GM21515 (cell line): Measurements from ENCODE around the gene EDEM1.

Experiments used
- ATAC-seq: cut with Tn5 transposase; IDR thresholded peaks from one replicate; pipeline ENCODE4 v1.9.1; 2021; ENCODE audit not compliant: unreplicated experiment

EDEM1 gene

GRCh38 chr3:5197470-5198312 is 10.2 kb downstream of the EDEM1 start:
- ATAC-seq, result peak; percentile 69

GRCh38 chr3:5198313-5198677 is 10.8 kb downstream of the EDEM1 start:
- no peak for ATAC-seq

GRCh38 chr3:5198986-5199731 is 11.7 kb downstream of the EDEM1 start:
- ATAC-seq, result peak; percentile 37

GRCh38 chr3:5201536-5201935 is 14.0 kb downstream of the EDEM1 start:
- ATAC-seq, result no peak

DNA sequence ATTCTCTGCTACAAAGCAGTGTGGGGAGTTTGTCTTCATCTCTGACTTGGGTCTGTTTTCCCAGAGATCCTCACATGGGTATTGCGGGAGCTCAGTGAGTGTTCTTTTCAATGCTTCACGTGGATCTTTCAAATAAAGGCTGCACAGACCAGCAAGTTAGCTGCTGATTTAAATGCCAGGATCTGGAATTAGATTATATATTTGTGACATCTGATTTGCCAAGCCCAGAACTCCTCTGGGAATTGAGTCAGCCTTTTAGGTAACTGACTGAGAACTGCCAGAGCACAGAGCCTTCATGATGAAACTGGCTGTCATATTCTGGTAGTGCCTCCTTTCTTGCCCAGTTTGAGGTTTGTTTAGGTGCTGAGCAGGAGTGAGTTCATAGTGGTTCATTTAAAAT is 14.7 kb downstream of the EDEM1 start:
- ATAC-seq, result no peak

DNA sequence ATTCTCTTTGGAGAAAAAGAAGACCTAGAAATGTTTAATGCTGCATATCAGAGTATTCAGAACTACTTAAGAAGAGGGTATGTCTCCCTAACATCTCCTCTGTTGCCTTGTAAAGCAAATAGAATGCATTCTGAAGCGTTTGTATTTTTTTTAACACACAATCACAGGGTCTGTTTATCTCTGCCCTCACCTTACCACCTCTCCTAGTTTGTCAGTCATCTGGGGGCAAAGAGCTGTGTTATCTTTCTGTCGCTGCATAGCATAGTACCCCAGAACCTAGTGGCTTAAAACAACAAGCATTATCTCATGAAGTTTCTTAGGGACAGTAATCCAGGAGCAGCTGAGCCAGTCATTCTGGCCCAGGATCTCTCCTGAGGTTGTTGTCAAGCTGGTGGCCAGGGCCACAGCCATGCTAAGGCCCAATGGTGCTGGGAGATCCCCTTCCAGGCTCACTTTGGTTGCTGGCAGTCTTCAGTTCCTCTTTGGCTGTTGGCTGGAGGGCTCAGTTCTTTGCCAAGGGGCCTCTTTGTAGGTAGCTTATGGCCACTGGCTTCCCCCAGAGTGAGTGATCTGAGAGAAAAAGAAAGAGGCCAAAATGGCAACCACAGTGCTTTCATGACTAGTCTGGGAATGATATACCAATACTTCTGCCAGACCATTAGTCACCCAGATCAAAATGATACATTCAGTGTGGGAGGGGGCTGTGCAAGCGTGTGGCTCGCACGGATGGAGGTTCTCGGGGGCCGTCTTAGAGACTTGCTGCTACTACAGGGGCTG is 17.8 kb downstream of the EDEM1 start:
- ATAC-seq, result peak; percentile 97

DNA sequence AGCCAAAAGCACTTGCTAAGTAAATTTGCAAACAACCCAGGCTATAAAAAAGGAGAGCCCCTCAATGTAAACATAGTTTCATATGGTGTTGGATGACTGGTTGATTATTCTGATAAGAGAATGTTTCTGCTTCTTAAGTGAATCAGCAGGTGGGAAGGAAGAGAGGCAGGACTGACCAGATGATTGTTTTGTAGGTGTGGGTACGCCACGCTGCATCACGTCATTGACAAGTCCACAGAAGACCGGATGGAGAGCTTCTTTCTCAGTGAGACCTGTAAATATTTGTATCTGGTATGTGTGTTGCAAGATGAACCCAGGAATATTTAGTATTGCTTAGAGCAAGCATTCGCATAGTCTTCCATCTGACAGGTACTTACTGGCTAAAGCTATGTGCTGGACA is 23.4 kb downstream of the EDEM1 start:
- ATAC-seq, result no peak

DNA sequence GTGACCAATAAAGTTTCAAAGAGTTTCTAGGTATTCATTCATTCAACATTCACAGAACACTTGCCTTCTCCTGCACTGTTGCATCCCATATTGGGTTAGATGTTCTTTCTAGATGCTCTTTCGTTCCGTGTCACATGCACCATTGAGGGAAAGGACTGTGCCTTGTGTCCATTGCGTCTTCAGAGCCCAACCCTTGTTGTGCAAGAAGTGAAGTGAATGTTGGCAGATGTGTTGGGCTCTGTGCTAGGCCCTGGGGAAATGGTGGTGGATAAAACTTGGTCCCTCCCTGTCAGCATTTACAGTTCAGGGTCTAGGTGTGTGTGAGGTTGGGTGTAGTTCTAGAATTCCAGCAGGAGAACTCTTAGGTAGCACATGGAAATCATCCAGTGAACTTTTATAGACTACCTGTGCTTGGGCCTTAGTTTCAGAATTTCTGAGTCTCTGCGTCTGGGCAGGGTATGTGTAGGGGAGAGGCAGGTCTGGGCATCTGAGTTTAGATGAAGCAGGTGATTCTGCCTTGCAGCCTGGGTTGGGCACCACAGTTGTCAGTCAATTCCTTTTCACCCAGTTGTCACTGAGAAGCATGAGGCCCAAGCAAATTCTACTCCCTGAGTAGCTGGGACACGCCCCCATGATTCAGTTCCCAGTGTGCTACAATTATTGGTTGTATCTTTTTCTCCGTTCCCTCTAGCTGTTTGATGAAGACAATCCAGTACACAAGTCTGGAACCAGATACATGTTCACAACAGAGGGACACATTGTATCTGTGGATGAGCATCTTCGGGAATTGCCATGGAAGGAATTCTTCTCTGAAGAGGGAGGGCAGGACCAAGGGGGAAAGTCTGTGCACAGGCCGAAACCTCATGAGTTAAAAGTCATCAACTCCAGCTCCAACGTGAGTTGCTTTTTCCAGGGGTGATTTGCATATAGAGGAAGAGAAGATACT is 25.4 kb downstream of the EDEM1 start:
- no peak for ATAC-seq

DNA sequence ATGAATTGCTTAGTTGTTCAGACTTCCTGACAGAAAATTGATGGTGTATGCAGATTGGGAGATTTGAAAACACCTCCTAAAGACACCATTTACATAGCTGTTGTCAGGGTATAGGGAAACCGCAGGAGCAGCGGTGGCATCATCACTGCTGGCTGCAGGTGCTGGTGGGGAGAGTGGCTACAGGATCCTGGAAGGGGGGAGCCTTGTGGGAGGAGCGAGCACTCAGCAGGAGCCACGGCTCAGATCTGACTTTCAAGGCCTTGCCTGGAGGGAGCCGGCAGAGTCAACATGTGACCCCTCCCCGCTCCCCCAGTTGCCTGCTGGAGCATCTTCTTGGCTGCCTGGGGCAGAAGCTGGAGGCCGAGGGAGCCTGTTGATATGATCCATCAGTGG is 26.1 kb downstream of the EDEM1 start:
- ATAC-seq, result no peak

DNA sequence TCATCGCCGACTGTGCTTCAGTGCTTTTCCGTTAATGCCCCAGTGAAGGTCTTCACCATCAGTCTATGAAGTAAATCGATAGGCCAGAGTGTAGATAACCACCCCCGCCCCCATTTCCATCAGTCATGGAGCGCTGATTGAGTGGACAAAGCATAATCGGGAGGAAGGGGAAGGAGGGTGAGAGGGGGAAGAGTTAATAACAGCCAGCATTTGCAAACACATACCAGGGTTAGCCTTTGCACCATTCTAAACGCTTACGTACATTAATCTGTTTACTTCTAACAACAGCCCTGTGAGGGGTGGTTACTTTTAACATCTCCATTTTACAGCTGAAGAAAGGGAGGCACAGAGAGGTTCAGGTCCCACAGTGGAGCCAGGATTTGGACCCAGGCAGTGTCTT is 26.8 kb downstream of the EDEM1 start:
- ATAC-seq, result no peak

DNA sequence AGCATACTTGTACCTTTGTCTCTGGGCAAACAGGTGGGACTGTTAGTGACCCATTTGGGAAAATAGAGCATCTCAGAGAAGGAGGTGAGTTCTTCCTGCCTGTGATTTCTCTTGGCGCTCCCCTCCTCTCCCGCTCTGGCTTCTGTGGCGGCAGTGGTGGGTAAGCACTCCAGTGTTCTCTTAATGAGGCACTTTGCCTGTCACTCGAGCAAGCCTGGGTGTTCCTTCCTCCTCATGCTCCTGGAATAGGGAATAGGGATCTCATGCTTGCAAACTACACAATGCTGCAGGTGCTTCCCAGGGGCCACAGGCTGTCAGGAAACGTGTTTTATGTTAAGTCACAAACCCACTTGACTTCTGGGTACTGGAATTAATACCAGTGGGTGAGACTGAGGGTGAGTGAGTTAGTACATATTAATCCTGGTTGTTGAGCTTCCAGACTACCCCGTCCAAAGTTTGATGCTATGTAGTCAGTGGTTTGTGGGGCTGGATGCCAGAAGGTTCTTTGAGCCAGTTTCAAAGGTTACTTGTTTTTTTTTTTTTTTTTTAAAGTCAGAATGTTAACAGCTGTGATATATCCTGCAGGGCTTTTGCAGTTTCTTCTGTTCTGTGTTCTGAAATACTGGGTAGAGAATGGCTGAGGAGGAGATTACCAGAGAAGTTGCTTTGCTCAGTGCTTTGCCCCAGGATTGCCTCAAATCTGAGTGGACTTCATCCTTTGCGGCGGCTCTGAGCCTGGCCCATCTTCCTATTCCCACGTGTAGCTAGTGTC is 30.5 kb downstream of the EDEM1 start:
- no peak for ATAC-seq

DNA sequence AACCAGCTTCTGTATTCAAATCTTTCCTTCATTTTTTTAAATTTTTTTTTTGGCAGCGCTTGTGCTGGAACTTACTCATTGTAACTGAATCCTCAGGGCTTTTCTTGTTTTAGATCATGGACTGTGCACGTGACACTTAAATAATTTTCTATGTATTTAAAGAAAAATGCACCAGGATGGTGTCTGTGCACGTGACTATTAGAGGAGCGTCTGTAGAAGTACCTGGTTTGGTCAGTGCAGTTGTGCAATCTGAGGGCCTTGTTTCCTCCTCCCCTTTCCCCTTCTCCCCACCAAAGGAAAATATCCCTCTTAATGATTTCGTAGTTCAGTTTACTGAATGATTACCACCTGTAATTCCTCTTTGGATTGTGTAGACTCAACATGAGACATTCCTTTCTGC is 31.3 kb downstream of the EDEM1 start:
- ATAC-seq, result no peak

- ATAC-seq, result no peak
These were observed 31.7 kb downstream of the EDEM1 start for GRCh38 chr3:5219216-5219615.

DNA sequence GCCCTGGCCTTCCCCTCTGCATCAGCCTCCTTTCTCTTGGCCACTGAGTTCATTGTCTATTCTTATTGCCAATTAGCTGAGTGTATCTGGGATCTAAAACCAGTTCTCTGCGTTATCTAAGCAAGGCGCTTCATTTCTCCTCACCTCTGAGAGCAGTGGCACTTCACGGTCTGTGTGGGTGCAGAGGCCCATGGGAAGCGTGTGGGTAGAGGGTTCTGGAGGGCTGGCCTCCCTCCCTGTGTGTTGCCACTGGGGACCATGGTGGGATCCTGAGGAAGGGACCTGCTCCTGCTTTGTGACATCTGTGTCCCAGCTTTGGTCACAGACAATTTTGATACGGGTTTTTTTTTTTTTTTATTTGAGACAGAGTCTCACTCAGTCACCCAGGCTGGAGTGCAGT is 32.7 kb downstream of the EDEM1 start:
- ATAC-seq, result no peak

DNA sequence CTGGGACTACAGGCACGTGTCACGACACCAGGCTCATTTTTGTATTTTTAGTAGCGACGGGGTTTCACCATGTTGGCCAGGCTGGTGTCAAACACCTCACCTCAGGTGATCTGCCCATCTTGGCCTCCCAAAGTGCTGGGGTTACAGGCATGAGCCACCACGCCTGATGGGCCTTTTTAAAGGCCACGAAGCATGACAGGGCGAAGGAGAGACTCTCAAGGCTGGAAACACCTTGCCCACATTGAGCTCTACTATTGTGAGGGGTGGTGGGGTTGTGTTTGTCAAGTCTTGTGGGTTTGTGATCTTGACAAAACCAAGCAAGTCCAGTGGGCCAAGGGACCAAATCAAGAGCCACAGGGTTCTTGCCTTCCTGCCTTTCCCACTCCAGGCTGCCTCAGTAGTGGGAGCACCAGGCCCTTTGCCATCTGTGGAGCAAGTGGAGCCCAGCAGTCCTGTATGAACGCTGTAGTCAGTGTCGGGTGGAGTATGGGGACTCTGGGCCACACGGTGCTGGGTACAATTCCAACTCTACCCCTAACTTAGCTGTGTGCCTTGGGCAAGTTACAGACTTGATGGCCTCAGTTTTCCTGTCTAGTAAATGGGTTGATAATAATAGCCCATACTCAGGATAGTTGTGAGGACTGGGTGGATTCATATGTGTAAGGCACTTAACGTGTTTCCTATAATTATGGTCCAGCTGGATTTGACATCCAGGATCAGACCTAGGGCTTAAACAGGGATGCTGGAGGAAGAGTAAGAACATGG is 33.3 kb downstream of the EDEM1 start:
- no peak for ATAC-seq

DNA sequence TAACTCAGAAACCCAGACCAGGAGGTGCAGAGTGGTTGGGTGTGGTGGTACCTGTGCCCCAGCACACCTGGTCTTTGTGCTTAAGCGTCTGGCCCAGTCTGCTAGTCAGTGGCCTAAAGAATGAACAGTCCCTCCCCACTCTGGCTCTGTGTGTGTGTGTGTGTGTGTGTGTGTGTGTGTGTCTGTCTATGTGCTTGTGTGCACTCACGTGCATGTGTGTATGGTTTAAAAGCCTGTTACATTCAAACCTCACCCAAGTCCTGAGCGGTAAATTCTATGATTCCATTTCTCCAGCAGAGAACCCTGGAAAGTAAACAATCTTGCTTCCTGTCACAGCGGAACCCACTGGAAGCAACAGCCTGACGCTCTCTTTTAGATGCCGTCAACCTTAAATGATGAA is 34.2 kb downstream of the EDEM1 start:
- ATAC-seq, result no peak

GRCh38 chr3:5222283-5223005 is 34.9 kb downstream of the EDEM1 start:
- ATAC-seq, result no peak

DNA sequence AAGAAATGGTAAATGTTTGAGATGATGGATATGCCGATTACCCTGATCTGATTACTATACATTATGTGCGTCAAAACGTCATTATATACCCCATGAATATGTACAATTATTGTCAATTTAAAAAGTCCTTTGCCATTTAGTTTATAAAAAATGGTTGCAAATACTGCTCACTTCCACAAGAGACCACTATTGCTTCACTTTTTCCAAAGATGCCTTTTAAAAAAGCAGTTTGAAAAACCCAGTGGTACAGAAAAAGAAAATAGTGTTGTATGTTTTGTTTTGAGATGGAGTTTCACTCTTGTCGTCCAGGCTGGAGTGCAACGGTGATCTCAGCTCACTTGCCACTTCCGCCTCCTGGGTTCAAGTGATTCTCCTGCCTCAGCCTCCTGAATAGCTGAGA is 39.3 kb downstream of the EDEM1 start:
- ATAC-seq, result no peak

DNA sequence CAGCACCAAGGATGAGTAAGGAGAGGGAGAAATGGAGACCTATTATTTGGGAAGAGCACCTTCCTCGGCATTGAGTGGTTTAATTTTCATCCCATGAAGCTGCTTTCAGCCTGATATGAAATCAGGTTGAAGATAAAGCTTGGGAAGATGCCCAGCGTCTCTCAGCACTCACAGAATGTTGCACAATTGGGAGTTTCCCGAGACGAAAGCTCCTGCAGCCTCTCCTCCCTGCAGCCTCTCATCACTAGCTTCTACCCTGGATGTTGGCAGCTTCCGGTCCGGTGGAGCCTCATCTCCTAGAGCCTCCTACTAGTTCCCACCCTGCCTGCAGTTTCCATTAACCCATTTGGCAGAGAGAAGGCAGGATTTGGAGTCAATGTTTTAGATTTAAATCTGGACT is 40.3 kb downstream of the EDEM1 start:
- ATAC-seq, result no peak
